Brain pericyte (primary cell): ENCODE measurements around the gene MICAL1.

ENCODE experiments used
- DNase-seq: peaks from one replicate; pipeline ENCODE4 v3.0.0-alpha.2; 2012; ENCODE audit warnings: low read depth, low spot score

MICAL1 gene

DNA sequence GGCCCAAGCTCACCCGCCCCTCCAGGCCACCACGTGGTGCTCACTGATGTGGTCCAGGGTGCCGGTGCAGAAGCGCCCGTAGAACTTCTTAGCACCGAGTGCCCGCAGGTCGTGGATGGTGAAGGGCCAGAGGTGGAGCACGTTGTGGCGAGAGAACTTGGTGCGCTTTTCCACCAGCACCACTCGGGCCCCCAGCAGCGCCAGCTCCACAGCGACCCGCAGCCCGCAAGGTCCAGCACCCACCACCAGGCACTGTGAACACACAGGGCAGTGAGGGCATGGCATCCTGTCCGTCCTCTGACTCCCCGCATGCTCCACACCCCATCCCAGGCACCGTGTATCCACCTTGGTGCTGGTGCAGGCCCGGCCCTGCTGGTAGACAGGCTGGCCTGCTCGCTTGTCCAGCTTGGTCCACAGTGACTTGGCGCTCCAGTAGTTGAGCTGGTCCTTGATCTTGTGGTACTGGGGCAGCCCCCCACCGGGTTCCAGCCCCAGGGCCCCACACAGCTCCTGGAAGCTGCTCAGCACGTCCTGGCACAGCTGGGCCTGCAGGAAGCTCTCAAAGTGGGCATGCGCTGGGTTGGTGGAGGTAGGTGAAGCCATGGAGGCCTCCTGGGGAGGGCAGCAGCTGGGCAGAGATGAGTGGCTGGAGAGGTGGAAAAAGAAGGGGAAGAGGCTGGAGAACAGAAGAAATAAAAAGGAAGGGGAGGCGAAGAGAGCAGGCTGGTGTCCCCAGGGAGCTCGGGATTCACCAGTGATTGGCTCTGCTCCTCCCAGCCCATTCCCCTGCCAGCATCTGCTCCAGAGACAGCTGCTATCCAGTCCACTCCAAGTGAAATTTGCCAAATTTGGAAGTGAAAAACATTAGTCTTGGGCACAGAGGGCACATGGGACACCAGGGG, 1.7 kb downstream of the MICAL1 start:
- DNase-seq, result no peak

DNA sequence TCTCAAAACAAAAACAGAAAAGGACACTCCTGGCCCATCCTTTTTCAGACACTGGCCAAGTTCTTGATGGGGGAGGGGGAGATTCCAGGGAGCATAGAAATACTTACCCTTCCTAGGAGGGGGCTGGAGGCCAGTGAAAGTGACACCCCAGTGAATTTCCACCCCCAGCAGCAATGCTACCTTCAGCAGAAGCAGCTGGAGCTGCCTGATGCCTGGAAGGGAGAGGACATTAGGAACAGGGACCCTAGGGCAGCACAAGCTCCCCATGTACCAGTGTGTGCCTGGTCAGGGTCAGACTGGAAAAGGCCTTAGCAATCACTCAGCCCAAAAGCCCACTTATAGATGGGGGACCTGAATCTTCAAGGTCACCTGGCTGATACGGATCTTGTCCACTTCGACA, 2.4 kb downstream of the MICAL1 start:
- DNase-seq, result no peak

DNA sequence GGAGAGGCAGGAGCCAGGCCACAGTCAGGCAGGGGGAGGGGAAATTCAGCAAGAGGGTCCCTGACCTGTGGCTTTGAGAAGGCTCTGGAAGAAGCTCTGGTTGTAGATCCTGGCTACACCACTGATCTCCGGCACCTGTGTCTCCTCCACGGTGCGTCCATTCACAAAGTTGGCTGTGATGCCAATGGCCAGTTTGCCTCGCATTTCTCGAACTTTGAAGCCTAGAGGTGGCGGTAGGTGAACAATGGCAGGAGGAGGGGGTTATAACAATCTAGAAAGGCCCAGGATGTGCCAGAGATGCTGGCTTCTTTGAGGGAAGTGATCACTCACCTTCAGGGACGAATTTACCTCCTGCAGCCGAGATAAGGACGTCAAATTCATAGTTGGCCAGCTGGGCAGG, 3.4 kb downstream of the MICAL1 start:
- DNase-seq, result no peak

DNA sequence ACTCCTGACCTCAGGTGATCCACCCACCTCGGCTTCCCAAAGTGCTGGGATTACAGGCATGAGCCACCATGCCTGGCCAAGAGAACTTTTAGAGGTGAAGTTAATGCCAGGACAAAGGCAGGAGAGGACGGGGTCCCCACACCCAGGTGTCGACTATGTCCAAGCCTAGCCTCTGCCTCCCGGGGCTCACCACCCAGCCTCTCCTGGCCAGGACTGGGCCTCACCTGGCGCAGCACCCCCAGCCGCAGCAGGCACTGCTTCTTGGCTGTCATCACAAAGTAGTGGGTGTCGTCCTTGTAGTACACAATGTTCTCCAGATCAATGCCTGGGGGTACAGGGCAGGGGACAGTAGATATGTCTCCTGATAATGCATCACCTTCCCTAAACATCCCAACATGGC, 4.2 kb downstream of the MICAL1 start:
- no peak for DNase-seq

DNA sequence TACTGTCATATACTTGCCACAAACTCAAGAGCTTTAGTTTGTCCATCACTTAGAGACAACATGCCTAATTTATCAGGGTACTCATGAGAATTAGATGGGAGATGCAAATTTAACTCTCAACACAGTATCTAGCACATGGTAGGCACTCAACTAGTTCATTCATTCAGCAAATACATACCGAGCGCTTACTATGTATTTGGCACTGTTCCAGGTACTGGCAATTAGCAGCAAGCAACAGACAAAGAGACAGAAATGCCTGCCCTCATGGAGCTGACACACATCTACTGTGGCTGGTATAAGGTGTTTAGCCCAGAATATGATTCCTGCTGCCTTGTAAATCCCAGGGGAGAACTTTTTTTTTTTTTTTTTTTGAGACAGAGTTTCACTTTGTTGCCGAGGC, 4.8 kb downstream of the MICAL1 start:
- DNase-seq, result no peak

DNA sequence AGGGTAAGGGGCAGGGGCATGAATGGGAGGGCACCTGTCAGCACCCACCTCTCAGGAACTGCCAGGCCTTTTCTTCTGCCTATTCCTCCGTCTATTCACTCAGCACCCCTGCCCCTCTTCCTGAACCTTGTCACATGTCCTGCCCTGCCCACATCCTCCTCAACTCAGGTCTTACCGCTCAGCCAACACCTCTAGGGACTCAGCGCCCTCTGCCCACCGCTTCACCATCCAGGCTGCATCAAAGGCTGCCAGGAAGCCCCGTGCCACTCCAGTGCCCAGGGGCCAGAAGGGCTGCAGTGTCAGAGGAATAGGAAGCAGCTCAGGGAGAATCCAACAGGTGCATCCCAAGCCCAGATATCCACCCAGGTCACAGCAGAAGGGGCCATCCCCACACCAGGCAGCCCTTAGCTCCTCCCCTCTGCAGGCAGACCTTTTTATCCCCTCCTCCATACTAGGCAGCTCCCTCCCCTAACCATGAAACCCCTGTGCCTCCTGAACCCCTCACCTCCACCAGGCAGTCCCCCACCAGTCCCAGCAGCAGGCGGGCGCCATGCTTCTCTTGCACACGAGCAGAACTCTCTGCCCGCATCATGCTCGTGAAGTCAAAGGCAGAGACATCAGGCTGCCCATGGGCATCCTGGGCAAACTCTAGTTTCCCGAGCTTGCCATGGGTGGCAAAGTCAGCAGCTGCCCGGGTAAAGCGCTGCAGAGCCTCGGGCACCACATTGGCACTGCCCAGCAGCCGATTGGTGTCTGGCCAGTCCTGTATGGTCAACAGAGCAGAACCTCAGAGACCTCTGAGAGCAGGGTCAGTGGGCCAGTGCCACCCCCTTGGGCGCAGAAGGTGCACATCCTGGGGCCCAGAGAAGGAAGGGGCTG, 5.5 kb downstream of the MICAL1 start:
- no peak for DNase-seq

DNA sequence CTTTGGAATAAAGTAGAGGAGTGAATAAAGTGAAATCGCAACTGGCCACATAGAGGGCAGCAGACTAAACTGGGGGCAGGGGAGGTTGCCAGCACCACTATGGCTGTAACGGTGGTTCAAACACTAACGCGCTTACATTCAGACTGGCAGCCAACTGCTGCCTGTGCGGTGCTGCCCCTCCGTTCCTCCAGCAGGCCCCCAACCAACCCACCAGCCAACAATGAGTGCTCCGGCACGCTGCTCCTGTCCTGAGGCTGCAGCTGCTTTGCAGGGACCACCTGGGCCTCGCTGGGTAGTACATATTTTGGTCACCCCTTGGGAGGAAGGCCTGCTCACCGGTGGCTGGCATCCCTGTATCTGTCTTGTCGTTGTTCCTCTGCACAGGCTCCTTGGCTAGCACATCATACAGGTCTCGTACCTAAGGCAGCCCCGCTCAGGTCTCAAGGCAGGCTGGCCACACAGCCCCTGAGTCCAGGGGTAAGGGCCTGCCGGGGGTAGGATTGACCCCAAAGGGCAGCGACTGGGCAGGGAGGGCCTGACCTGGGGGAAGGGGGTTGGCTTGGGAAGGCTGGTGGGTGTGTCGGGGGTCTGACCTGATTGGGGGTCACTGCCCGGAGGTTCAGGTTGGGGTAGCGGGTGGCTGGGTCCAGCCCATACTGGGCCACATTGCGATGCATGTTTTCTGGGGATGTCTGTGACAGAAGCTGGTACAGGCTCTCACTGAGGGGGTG, 6.3 kb downstream of the MICAL1 start:
- no peak for DNase-seq

DNA sequence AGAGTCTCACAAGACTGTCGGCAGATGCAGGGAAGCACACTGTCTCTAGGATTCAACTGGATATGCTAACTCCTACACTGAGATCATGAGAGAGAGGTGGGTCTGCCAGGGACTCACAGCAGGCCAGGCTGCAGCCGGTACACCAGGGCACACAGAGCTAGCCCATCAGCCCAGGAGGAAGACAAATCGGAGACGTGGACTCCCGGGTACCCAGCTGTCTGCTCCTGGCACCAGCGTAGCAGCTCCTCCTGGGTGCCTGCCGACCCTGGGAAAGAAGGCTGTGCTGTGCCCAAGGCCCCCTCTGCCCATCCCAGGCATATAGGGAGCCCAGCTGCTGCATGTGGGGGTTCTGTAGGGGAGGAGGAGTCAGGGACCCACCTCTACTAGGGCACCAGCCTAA, 7.0 kb downstream of the MICAL1 start:
- DNase-seq, result no peak

DNA sequence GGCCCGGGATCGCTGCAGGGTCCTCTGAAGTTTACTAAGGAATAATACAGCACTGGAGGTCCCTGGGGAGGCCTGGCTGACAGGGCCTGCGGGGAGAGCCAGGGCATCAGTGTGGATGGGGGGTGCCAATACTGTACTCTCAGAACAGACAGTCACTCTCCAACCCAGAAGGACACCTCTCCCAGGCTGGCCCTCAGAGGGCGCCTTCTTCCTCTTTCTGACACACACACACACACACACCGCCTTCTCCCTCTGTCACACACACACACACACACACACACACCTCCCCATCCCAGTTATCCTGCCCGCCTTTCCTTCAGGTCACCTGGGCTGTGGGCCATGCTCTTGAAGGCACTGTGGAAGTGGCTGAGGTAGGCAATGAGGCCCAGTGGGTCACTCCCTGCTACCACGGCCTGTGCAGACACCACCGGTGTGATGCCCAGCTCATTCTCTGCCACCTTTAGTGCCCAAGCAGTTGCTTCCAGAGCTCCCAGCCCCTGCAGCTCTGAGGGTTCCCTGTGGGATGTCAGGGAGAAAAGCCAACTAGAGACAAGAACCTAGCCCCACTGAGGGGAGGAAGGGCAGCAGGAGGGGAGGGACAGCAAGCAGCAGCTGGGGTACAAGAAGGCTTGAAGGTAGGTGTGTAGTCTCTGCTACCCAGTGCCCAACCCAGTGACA, 7.6 kb downstream of the MICAL1 start:
- no peak for DNase-seq

DNA sequence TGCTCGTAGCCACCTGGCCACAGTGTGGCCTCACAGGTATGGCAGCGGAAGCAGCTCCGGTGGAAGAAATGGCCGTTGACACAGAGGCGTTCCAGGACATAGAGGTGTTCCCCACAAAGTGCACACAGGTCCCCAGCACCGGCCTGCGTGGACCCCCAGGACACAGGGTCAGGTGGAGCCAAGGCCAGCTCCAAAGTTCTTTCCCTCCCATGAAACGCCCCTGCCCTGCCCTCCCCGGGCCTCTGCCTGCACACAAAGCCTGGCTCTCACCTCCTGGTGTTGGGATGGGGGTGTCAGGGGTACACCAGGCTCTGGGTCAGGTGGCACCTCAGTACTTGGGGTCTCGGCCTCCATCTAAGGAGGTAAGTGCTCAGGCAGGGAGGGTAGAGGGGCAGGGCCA, 8.5 kb downstream of the MICAL1 start:
- DNase-seq, result no peak

DNA sequence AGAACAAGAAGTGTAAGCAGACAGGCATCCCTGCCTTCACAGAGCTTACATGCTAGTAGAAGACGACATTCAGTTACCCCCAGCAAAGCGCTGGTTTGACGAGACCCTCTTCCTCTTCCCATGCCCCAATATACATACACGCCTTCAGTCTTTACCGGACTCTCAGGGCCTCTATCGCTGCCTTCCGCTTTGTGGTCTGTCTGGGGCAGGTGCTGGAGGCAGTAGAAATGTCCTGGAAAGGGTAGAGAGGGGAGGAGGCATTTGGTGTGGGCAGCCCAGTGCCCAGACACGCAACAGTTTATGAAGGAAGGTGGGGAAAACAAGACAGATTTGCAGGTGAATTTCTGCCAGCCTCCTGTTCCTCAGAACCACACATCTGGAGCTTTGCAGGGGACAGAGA, 9.0 kb downstream of the MICAL1 start:
- no peak for DNase-seq

DNA sequence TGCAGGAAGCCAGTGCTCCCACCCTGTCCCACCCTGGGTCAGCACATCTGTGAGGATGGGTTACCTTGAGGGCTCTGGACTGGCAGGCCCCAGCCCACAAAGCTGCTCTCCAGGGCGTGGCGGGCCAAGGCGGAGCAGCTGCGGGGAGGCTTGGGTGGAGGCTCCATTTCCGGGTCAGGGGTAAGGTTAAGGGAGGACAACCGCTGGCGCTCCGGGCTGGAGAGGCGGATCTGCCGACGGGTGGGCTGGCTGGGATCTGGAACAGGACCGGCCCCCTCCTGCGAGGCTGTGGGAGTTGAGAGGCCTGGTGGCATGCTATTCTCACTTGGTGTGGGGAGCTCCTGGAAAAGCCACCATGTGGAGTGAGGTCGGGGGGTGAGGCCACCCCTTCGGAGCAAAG, 9.5 kb downstream of the MICAL1 start:
- DNase-seq, result no peak

DNA sequence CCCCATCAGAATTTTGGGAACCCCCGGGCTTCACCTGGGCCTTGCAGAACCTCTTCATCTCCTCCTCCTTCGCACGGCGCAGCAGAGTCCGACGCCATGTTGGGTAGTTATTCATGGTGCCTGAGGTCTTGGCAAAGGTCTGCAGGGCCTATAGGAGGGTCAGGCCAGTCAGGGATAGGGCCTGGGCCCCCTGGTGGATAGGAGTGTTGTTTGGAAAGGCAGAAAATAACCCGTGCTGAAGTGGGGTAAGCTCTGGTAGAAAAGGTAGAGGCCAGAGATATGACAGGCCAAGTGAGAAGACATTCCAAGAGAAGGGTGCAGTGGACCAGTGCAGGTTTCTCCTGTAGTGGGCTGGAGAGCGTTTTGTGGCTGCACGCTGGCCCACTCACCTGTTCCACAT, 10.2 kb downstream of the MICAL1 start:
- no peak for DNase-seq

DNA sequence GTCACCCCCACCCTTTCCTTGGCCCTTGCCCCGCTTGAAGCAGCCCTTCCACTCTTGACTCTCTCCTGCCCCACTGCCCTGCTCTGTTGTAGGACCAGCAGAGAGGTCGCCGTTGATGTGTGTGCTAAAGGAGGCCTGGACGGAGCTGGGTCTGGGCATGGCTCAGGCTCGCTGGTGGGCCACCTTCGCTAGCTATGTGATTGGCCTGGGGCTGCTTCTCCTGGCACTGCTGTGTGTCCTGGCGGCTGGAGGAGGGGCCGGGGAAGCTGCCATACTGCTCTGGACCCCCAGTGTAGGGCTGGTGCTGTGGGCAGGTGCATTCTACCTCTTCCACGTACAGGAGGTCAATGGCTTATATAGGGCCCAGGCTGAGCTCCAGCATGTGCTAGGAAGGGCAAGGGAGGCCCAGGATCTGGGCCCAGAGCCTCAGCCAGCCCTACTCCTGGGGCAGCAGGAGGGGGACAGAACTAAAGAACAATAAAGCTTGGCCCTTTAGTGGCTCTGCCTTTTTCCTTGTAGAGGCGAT, 12.1 kb downstream of the MICAL1 start:
- no peak for DNase-seq

DNA sequence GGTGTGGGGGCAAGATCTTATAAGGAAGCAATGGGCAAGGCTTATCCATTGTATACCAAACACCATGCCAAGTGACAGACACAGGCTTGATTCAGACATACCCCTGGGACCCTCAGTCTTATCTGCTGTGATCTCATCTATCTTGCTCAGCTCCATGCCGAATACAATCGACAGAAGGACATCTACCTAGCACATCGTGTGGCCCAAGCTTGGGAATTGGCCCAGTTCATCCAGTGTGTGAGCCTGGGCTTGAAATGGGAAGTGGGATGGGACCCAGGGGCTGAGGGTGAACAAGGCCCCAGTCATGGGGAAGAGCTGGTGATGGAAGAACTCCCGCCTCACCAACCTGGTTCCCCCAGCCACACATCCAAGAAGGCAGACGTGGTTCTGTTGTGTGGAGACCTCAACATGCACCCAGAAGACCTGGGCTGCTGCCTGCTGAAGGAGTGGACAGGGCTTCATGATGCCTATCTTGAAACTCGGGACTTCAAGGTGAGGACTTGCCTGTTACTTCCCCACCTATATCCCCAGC, 13.1 kb downstream of the MICAL1 start:
- DNase-seq, result no peak

DNA sequence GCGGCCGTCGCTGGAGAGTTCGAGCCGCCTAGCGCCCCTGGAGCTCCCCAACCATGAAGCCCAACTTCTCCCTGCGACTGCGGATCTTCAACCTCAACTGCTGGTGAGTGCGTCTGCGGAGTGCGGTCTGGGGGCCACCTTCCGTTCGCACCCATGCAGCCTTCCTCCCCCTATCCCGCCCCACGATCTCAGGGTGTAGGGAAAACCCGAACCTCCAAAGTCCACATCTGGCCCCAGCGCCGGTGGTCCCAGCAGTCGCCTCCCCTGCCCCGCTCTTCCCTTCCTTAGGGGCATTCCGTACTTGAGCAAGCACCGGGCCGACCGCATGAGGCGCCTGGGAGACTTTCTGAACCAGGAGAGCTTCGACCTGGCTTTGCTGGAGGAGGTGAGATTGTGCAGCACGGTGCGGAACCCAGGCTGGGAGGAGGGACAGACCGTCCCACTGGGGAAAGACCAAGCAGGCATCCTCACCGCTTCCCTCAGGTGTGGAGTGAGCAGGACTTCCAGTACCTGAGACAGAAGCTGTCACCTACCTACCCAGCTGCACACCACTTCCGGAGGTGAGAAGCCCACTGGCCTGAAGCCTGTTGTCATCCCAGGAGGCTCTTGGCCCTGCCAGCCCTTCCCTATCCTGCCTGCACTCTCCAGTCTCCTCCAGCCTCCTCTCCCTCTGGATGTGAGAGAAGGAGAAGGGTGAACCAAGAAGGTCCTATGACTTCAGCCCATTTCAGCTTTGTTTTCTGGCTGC, 14.3 kb downstream of the MICAL1 start:
- no peak for DNase-seq

DNA sequence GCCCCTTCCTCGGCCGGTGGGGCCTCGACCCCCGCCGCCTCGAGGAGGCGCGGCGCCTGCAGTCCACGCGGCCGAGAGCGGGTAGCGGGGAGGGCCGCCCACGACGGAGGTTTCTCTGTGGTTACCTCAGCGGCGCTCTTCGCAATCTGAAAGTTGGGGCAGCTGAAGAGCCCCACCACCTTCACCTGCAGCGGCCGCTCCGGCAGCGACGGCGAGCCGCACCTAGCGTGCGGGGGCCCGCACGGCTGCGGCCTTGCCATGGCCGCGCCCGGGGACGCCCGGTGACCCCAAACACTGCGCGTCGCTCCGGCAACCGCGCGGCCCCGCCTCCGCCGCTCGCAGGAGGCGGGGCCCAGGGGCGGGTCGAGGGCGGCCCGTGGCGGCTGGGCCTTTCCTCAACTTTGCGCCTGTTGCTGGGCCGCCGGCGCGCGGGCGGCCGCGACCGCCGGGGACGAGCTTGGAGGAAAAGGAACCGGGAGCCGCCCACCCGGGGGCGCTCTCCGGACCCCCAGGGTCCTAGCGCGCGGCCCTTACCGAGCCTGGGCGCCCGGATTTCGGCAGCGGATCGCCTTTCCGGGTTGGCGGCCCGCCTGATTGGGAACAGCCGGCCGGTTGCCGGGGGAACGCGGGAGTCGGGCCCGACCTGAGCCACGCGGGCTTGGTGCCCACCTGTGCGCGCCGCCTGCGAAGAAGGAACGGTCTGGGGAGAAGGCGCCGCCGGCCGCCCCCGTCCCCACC, 15.1 kb downstream of the MICAL1 start, which contains the start of the genes PPIL6 and SMPD2:
Gene PPIL6, minus strand, starts transcription at position 298 of the 738 bp plus-strand sequence. Its CDS starts 38 bp downstream, at position 260.
Gene SMPD2, plus strand, starts transcription at position 394 of the 738 bp plus-strand sequence. CDS start 398 bp downstream, outside the sequence.
- DNase-seq, result no peak

DNA sequence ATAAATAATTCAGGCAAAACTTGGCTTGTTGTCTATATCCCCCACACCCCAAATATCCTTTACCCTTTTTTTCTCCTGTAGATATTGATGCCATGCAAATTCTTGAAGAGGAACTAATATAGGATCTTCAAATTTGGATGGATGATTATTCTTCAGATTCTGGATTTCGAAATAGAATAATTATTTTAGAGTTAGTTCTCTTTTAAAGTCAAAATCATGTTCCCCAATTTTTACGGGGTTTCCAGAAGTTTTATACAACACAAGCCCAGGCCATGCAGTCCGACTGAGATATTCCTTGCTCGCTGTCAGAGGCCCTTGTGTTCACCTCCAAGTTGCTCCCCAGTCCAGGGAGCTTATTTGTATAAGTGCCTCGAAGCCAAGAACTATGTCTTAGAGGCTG, 19.5 kb downstream of the MICAL1 start:
- no peak for DNase-seq

DNA sequence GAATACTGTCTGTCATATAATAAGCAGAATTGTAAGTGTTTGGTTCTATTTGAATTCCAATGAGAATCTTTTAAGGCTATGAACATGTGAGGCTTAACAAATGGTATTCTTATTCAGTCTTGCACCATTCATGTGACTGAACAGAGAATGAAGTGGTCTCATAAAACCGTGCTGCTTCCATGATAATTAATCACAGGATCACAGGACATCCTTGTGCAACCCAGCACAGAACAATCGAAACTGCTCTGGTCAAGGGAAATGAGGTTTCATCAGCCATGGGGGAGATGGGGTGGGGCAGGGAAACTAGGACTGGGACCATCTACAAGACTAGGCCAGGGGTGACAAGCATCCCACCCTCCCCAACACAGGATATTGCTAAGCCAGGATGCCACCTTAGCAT, 21.1 kb downstream of the MICAL1 start:
- no peak for DNase-seq
